Choroid plexus epithelial cell (primary cell): Measurements from ENCODE around the gene NEDD4.

ENCODE experiments used
- DNase-seq: peaks from one replicate; pipeline ENCODE4 v3.0.0-alpha.2; 2010; ENCODE audit warnings: low read depth
- H3K4me3 ChIP-seq: 2 replicates; pipeline ENCODE4 v1.5.1; 2011; ENCODE audit warnings: low read depth, mild to moderate bottlenecking, control low read depth, low read length, moderate library complexity
- TF ChIP-seq, protein P1 (sequence below): conservative IDR thresholded peaks from 2 replicates; pipeline ENCODE4 v1.5.1; 2011; ENCODE audit warnings: low read depth, mild to moderate bottlenecking, control low read depth, inconsistent platforms, low read length, moderate library complexity

NEDD4 gene

DNA sequence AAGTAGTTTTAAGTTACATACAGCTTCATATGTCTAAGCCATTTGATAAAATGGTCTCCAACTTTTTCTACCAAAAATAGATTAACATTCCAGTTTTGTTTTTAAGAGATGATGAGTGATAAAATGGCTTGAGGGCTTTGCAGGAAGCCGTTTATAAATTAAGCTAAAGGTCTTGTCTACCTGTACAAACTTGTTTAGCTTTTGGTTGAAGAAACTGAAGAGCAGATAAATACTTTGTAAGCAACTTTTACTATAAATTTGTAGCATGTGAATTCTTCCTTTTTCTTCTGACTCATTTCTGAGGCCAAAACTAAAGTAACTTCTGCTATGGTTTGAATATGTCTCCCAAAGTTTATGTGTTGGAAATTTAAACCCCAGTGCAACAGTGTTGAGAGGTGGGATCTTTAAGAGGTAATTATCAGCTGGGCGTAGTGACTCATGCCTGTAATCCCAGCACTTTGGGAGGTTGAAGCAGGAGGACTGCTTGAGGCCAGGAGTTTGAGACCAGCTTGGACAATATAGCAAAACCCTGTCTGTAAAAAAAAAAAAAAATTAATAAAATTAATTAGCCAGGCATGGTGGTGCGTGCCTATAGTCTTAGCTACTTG, 8.2 kb upstream of the NEDD4 start:
- DNase-seq, result no peak
- TF ChIP-seq, protein P1, sequence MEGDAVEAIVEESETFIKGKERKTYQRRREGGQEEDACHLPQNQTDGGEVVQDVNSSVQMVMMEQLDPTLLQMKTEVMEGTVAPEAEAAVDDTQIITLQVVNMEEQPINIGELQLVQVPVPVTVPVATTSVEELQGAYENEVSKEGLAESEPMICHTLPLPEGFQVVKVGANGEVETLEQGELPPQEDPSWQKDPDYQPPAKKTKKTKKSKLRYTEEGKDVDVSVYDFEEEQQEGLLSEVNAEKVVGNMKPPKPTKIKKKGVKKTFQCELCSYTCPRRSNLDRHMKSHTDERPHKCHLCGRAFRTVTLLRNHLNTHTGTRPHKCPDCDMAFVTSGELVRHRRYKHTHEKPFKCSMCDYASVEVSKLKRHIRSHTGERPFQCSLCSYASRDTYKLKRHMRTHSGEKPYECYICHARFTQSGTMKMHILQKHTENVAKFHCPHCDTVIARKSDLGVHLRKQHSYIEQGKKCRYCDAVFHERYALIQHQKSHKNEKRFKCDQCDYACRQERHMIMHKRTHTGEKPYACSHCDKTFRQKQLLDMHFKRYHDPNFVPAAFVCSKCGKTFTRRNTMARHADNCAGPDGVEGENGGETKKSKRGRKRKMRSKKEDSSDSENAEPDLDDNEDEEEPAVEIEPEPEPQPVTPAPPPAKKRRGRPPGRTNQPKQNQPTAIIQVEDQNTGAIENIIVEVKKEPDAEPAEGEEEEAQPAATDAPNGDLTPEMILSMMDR, result no peak
- H3K4me3 ChIP-seq, result no peak overlapping the region

DNA sequence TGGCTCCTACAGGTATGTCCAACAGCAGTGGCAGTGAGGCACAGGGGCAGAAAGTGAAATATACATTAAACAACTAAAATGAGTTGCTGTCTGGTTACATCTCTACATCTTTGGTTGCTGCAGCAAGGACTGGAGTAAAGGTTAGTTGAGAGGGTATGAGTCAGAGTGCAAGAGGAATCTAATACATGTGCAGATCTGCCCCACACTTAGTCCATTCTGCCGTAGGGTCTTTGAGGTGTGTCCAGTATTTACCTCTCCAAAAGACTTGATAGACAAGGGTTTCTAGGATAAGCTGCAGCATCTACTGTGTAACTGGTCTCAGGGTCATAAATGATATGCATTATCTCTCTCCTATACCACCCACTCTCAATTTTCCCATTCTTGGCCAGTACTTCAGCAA, 6.2 kb upstream of the NEDD4 start:
- no peak overlapping the region for H3K4me3 ChIP-seq
- no peak for DNase-seq
- TF ChIP-seq, protein P1, result no peak

- no peak for DNase-seq
- no peak overlapping the region for H3K4me3 ChIP-seq
- TF ChIP-seq, protein P1, result no peak
Observed at GRCh38 chr15:55998478-55998877, 5.1 kb upstream of the NEDD4 start.

- TF ChIP-seq, protein P1, result peak; percentile 44
- DNase-seq, result peak; percentile 64
Observed at GRCh38 chr15:55993804-55994560, 570 bp upstream of the NEDD4 start.

DNA sequence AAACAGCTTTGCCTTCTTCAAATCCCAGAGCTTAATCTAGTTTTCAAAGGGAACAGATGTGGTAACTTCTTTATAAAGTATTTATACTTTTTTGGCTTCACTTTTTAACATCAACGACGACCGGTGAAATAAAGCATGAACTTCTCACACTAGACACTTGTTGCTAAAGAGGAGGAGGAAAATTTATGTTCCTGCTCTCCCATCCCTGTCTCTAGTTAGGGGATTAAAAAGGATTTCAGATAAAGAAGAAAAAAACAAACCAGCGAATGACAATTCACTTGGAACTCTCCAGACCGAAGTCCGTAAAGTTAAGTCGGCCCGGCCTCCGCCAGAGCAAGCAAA, 672 bp downstream of the NEDD4 start:
- peak overlapping the region; percentile 92 for H3K4me3 ChIP-seq
- TF ChIP-seq, protein P1, result no peak
- peak; percentile 73 for DNase-seq

More at GRCh38 chr15:55993804-55994560, 570 bp upstream of the NEDD4 start:
- peak overlapping the region; percentile 92 for H3K4me3 ChIP-seq

DNA sequence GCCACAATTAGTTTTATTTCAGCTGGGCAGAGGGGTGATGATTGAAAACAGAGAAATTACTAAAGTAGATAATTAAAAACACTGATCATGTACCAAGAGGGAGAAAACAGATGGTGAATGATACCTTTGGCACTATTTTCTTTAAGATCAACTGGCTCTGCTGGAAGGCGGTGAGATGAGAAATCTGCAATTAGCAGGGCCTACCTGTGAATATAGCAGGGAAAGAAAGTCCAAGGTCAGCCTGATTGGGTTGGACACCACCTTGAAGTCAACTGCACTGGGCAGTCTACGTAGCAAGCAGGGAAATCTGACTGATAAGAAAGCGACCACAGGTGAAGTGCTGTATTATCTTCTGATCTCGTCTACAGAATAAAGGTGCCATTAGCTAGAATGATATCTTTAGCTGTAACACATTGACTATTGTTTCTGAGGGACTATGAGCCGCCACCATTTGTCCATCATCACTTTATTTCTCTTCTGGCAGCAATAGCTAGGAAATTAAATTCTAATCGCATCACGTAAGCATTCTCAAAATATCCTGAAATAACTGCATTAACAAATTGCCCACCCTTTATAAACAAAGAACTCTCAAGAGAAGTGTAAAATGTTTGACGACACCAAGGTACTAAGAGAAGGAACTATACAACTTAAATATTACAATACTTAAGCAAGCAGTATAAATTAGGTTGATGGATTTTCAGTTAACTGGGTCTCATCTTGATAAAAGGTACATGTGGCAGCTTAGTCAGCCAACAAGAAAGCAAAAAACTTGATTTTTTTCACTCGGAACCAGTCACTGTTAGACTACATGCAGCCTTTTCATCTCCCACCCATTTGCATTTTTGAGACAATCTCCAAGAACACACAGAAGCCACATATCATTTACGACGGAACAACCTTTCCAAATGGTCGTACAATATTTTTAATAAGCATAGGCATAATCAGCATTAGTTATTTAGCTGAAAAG, 1.3 kb downstream of the NEDD4 start:
- peak overlapping the region; percentile 92 for H3K4me3 ChIP-seq
- DNase-seq, result no peak
- TF ChIP-seq, protein P1, result no peak
